Stimulated activated CD8-positive, alpha-beta memory T cell treated with anti-CD3 and anti-CD28 coated beads, Interleukin-12 subunit alpha, Interleukin-12 subunit beta, amount 100 ng/mL, for 24 hours (primary cell): Measurements from ENCODE around the gene PTOV1.
A peak's percentile ranks its signal among the peaks of the same experiment; 100 is the strongest.

ENCODE experiments used
- DNase-seq: peaks from one replicate; pipeline ENCODE4 v3.0.0-alpha.2; 2020; ENCODE audit errors: extremely low read depth

PTOV1 gene

GRCh38 chr19:49858088-49858985 lies 7.4 kb downstream of the PTOV1 start:
- DNase-seq, result no peak

DNA sequence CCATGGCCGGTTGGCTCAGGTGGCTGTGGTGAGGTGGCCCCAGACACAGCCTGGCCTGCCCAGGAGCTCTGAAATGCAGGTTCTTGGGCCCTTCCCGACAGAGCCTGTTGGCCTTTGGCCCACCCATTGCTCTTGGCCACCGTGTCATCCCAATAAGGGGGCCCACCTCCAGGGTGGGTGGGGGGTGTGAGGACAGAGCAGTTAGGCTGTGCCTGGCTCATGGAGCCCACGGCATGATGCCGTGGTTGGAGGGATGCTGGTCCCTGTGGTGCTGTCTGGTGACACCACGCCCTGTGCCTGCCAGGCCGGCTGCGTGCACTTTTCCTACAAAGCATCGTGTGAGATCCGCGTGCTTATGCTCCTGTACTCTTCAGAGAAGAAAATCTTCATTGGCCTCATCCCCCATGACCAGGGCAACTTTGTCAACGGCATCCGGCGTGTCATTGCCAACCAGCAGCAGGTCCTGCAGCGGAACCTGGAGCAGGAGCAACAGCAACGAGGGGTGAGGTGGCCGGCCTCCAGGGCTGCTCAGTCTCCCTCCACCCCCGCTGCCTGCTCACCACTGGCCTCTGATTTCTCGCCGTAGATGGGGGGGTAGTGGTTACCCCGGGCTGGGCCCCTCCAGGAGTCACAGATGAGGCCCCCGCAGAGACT lies 8.8 kb downstream of the PTOV1 start:
- no peak for DNase-seq

- no peak for DNase-seq
Observed at GRCh38 chr19:49860336-49861102, 9.6 kb downstream of the PTOV1 start.

GRCh38 chr19:49861107-49861506 lies 10.1 kb downstream of the PTOV1 start:
- no peak for DNase-seq

GRCh38 chr19:49861541-49862378 lies 10.8 kb downstream of the PTOV1 start:
- no peak for DNase-seq

- DNase-seq, result no peak
Observed at GRCh38 chr19:49862391-49863253, 11.7 kb downstream of the PTOV1 start.

DNA sequence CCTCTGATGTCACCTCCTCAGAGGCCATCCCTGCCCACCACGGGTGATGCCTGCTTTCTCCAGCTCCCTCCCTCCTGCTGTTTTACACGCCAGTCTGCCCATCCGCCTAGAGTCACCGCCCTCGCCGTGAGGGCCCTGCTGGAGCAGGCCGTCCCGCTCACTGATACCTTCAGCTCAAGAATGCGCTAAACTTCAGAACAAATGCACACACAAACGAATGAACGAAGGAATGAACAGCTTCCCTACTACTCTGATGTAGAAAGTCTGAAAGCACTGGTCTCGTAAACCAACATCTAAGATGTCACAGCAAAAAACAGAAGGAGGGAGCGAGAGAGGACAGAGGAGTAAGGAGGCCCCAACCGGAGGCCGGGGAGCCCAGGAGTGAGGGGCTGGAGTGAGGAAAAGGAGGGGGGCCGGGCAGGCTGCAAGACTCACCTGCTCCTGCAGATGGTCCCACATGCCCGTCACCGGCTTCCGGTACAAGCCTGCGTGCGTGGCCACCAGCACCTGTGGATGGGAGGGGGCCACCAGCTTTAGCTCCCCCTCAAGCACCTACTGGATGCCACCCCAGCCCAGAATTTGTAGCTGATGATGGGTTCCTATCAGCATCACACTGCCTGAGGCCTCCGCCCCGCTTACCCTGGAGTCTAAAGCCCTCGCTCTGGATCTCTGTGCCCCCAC lies 12.4 kb downstream of the PTOV1 start:
- no peak for DNase-seq

DNA sequence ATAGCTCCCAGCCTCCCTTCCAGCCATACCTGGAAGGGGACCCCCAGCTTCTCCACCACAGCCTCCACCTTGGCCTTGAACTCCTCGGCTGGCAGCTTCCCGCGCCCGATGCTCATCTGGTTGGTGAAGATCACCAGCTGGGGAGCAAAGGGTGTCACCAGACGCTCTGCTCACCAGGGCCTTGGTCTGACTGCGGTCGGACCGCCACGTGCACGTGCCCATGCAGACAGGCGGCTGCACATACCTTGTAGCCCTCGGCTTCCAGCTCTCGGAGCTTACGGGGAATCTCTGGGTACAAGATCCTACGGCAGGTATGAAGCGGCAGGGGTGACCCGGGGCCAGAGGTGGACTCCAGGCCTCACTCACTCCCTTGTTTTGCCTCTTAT lies 13.0 kb downstream of the PTOV1 start:
- no peak for DNase-seq

- DNase-seq, result no peak
Observed at GRCh38 chr19:49864890-49865289, 13.9 kb downstream of the PTOV1 start.

DNA sequence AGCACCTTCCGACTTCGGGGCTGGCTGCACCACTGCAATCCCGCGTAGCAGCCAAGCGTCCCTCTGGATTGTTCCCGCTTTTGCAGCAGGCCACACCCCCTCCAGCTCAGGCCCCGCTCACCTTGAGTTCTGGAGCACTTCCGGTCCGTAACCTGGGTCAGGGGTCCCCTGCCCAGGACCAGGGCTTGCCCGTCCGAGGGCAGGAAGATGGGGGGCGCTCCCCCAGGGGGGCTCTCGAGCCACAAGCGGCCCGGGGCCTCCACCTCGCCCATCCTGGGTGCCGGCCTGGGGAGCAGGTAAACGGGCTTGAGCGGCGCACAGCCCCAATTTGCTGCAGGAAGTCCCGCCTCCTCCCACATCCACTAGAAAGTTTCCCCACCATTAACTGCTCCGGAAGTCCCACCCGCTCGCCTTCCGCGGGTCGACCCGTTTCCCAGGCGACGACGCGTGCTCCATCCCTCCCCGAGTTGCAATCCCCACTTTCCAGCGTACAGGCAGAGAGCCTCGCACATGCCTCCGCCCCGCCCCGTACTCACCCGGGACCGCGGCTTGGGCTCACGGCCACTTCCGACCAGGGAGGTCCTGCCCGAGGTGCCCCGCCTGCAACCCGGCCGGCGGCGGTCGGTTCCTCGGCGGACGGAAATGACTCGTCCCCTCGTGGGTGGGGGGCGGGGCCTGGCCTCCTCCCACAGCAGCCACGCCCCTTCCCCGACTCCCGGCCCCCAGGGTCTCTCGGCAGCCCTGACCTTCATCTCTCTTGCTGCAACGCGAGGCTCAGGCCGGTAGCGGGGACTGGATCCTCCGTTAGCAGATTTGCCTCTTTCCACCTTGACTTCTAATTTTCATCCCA lies 16.2 kb downstream of the PTOV1 start, which contains the start of gene PNKP:
Gene PNKP, minus strand, starts transcription at position 644 of the 850 bp plus-strand sequence. Its CDS starts 372 bp downstream, at position 272.
- peak; percentile 85 for DNase-seq

GRCh38 chr19:49869009-49869483 lies 18.1 kb downstream of the PTOV1 start:
- DNase-seq, result no peak

GRCh38 chr19:49869484-49870308 lies 18.7 kb downstream of the PTOV1 start:
- DNase-seq, result peak; percentile 67

DNA sequence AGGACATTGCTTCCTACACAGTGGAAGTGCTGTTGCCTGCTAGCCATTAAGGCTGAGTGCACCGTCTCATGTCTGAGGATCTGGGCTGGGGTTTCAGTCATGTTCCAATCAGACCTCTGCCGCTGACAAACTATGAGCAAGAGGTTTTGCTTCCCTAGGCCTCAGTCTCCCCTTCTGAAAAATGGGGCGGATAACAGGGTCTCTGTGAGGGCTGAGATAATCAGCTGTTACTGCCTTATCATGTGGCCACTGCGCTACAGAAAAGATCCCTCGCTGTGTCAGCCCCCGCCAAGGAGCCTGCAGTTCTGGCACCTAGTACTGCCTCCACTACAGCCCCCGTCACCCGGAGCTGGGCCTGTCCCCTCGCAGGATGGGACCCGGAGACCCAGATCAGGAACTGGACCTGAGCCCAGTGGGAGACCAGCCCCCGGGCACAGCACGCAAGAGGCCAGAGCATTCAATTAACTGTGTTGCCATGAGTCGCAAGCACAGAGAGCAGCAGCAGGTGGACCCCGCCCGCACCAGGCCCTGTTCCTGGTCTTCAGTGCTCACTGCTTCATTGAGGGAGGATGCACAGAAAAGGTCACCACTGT lies 19.4 kb downstream of the PTOV1 start:
- DNase-seq, result no peak

DNA sequence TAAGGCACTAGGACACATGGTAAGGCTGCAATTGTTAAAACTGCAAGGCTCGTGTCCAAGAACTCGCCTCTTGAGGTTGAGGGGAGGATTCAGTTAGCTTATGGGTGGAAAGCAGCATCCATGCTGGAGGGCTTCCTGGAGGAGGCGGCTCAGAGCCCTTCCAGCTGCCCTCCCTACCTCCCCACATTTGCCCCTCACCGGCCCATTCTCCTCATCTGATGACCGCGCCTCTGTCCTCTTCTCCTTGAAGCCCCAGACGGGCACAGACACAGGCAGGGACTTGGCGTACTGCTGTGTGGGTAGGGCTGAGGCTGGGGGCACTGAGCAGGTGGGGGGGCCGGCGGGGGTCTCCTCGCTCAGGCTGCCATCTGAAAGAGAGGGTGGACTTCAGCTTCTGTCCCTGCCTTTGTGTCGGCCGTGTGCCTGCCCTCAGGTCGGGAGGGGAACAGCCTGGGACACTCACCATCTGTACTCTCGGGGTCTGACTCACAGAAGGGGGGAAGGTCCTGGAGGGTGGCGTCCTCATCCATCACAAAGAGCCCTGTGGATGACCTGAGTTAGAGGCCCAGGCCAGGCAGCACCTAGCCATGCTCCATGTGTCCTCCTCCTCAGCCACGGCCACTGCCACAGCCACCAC lies 20.5 kb downstream of the PTOV1 start:
- DNase-seq, result no peak

GRCh38 chr19:49872245-49873128 lies 21.5 kb downstream of the PTOV1 start:
- no peak for DNase-seq

- DNase-seq, result no peak
Observed at GRCh38 chr19:49873129-49873521, 22.2 kb downstream of the PTOV1 start.
